ENCODE measurements around the gene DENR.
A peak's percentile ranks its signal among the peaks of the same experiment; 100 is the strongest.
"Not testable (repeated sequence)": the region's sequence is repeated elsewhere in the genome, so short reads cannot be mapped to it uniquely, and the experiment has no call there.

DENR gene, protein sequence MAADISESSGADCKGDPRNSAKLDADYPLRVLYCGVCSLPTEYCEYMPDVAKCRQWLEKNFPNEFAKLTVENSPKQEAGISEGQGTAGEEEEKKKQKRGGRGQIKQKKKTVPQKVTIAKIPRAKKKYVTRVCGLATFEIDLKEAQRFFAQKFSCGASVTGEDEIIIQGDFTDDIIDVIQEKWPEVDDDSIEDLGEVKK

GRCh38 chr12:122752464-122753318, at the start of gene DENR:
Gene DENR, plus strand, starts transcription at chr12:122752824. Its CDS starts 878 bp downstream, at chr12:122753702.
- DNase-seq: peak; percentile 98 to 99

DNA sequence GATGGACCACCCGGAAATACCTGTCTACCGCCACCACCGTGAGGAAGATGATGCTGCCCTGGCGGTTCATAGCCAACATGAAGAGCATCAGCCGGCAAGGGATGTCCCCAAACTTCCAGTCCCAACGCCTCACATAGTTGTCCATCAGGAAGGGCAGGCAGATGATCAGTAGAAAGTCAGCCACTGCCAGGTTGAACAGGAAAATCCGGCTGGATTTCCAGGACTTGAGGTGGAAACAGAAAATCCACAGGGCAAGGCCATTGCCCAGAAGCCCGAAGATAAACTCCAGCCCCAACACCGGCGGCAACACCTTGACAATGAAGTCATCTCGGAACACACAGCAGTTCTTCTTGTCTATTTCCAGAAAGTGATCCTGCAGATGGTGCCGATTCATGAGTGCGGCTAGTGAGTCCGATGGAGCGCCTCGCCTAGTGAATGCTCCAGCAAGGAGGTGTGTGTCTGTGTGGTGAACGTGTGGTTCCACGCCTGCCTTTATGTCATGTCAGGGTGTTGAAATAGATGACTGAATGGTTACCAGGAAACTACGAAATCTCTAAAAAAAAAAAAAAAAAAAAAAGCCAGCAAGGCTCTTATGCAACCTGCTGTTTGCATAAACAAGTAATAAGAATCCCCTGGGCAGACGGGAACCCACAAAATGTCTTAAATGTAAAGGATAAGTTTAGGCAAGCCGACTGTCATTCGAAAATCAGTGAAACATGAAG, 49.6 kb upstream of the DENR start, which contains the start of gene HCAR2:
HCAR2 (minus strand) TSS at position 468 of the 722 bp plus-strand sequence; CDS start at position 394, 74 bp downstream.
- DNase-seq: peak in 1 of 2 donors; percentile 68

DNA sequence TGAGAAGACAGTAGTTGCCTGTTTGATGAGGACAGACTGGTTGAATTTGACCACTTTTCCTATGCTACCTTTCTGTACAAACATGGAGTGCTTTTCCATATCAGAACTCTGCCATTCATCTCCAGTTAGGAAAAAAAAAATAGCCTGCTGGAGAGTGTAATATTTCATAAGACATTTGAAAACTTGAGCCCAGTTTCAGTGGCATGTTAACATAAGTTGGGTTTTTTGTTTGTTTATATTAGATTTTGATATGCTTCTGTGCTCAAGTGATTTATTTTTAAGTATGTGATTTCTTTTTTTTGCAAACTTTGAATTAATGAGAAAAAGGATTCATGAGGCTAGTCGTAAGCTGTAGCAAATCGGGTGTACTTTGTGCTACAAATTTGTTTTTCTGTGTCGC, 48.8 kb upstream of the DENR start:
- DNase-seq: not testable (repeated sequence)

DNA sequence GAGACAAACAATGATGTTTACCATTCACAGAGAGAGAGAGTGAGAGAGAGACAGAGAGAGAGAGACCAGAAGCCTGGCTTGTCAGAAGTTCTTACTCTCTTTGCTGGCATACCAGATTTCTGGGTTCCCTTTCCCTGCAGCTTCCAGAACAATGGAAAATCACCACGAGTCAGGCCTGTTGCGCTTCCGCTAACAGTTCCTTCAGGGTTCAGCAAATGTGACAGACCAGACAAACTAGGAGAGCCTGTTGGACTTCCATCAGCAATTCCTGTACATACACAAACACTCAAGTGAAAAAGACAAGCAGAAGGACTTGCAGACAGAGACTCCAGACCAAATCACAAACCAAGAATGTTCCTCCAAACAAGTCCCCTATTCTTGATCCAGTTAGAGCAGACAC, 43.3 kb upstream of the DENR start:
- DNase-seq: not testable (repeated sequence)

DNA sequence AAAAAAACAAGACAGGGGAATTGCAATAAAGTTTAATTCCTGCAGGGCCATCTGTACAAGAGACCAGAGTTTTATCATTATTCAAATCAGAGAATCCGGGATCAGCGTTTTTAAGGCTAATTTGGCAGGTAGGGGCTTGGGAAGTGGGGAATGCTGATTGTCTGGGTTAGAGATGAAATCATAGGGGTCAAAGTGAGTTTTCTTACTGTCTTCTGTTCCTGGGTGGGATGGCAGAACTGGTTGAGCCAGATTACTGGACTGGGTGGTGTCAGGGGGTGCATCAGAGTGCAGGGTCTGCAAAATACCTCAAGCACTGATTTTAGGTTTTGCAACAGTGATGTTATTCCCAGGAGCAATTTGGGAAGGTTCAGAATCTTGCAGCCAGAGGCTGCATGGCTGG, 42.3 kb upstream of the DENR start:
- not testable (repeated sequence) for DNase-seq

- peak in 1 of 2 donors; percentile 43 for DNase-seq
Measured at GRCh38 chr12:122711266-122711665, 41.4 kb upstream of the DENR start.

GRCh38 chr12:122713491-122714188, 39.0 kb upstream of the DENR start:
- not testable (repeated sequence) for DNase-seq

- not testable (repeated sequence) for DNase-seq
Measured at GRCh38 chr12:122715211-122715610, 37.4 kb upstream of the DENR start.

DNA sequence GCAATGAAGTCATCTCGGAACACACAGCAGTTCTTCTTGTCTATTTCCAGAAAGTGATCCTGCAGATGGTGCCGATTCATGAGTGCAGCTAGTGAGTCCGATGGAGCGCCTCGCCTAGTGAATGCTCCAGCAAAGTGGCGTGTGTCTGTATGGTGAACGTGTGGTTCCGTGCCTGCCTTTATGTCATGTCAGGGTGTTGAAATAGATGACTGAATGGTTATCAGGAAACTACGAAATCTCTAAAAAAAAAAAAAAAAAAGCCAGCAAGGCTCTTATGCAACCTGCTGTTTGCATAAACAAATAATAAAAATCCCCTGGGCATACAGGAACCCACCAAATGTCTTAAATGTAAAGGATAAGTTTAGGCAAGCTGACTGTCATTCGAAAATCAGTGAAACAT, 36.0 kb upstream of the DENR start, which contains the start of gene HCAR3:
HCAR3 (minus strand) TSS at position 154 of the 400 bp plus-strand sequence; CDS start at position 80, 74 bp downstream.
- DNase-seq: peak in 1 of 2 donors; percentile 68

GRCh38 chr12:122721057-122721545, 31.5 kb upstream of the DENR start:
- DNase-seq: no peak

DNA sequence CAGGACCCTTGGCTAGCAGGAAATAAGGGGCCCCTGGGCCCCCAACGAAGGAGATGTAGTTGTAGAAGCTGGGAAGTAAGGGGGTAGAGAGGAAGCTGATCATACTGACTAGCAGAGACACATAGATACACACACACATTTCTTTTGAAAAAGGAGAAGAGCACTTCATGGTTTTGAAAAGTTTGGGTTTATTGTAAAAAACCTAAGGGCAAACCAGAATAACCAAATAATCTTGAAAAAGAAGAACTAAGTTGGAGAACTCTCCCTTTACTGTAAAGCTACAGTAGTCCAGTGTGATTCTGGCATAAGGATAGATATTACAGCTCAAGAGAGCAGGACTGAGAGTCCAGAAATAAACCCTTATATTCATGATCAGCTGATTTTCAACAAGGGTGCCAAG, 30.2 kb upstream of the DENR start:
- no peak for DNase-seq

GRCh38 chr12:122724641-122725243, 27.9 kb upstream of the DENR start:
- no peak for DNase-seq

- no peak for DNase-seq
Measured at GRCh38 chr12:122725452-122726079, 27.1 kb upstream of the DENR start.

GRCh38 chr12:122726080-122726558, 26.5 kb upstream of the DENR start:
- DNase-seq: peak; percentile 12 to 29

DNA sequence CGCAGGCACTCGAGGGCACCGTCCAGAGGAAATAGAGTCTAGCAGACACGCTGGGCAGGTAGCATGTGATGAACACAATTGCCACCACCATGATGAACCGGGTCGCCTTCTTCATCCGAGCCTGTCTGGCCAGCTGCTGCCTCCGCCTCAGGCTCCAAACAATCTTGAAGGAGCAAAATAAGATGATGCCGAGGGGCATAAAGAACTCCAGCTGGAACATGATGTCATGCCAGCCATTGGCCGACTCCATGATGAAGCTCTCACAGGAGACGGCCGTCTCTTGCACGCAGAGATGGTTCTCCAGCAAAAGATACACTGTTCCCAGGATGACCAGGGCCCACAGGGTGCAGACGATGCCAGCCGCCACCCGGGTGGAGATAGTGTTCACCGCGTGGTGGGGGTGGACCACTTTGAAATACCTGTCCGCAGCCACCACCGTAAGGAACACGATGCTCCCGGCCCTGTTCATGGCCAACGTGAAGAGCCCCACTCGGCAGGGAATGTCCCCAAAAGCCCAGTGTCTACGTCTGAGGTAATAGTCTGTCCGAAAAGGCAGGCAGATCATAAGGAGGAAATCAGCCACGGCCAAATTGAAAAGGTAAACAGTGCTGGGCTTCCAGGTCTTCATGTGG, 22.9 kb upstream of the DENR start:
- DNase-seq: no peak

GRCh38 chr12:122730215-122731014, 22.2 kb upstream of the DENR start, which contains the start of gene HCAR1:
Gene HCAR1, minus strand, starts transcription at chr12:122730844. Its CDS starts 505 bp downstream, at chr12:122730339.
- peak in 1 of 2 donors; percentile 28 for DNase-seq

GRCh38 chr12:122732170-122732569, 20.5 kb upstream of the DENR start:
- DNase-seq: peak; percentile 24 to 37

DNA sequence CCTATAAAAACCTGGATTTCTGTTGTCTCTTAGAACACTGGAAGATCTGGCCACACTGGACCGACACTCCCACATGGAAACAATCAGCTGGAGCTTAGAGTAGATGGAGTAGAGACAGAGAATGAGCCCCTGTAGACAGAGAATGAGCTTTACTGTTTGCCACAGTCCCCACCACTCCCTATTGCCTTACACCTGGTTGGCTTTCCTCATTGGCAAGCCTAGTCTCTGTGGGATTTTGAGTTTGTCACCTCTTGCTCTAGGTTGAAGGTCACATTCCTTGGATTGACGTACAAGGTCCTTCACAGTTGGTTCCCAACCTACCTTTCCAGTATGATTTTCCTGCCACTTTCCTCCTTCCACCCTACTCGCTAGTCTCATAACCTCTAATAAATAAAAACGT, 20.0 kb upstream of the DENR start:
- no peak for DNase-seq

GRCh38 chr12:122738571-122738970, 14.1 kb upstream of the DENR start:
- no peak for DNase-seq

DNA sequence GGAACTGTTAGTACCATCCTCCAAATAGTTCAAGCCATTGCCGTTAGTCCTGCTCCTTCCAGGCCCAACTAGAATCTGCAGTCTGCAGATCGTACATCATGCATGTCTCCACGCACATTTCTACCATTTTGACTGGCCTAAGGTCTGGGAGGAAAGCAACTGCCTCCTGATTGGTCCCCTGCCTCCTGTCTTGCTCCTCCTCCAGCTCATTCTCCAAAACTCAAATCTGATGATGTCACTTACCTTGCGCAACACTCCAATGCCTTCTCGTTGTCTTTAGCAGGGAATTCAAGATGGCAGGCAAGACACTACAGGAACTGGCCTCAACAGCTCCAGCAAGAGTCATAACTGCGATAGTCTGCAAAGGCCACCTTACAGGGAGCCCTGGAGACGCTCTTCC, 12.3 kb upstream of the DENR start:
- DNase-seq: no peak
